Ovary (tissue), 3 donors: Measurements from ENCODE around the gene MAP2K5.

Experiments used
- CTCF ChIP-seq, 3 donors: fragments of 450-650 bp in 2 of 3; fragments of 200-600 bp in 1 of 3; IDR thresholded peaks; one replicate each; pipeline versions ENCODE4 v1.5.1 to v1.8.0; 2016 to 2022; ENCODE audit warnings: antibody characterized with exemption in 3 of 3, mild to moderate bottlenecking in 1 of 3
- EP300 ChIP-seq: sonication (generic); formaldehyde crosslinking; IDR thresholded peaks from one replicate; pipeline ENCODE4 v1.6.1; 2017; ENCODE audit warnings: antibody characterized with exemption
- POLR2A ChIP-seq: fragments of 450-650 bp; IDR thresholded peaks from one replicate; pipeline ENCODE4 v1.6.1; 2017; ENCODE audit warnings: antibody characterized with exemption, mild to moderate bottlenecking, moderate library complexity
- donor health status: DM: no; HTN: no; CAD: no.

- TF ChIP-seq CTCF (IDR thresholded peaks at IDR 0.05) = no peak
- no peak for TF ChIP-seq POLR2A
- no peak for TF ChIP-seq EP300
Observed at GRCh38 chr15:67836134-67836455, 293.6 kb downstream of the MAP2K5 start.
